Measurements from ENCODE around the gene NR4A1. TPM values are rescaled to one million over a fixed set of nuclear protein-coding genes. Genes with fewer than 3 reads are reported as not detected.

Gene NR4A1
- total RNA-seq, 1 experiment from 2014 or later = 26.9 TPM

- TF ChIP-seq FOXK1 (CRISPR knock-in tag; IDR thresholded peaks at IDR 0.05) (peak; percentile 52; the same call in 1 of the 2 replicates), CTCF (IDR thresholded peaks at IDR 0.05) (peak; percentile 96)
Measured at GRCh38 chr12:52023182-52023975, 27.9 kb upstream of the NR4A1 start (continued).

- H3K9me3 Mint-ChIP-seq = no peaks in the 10 kb centered on the region
- ATAC-seq = no peak
- no peak for DNase-seq (ENCODE audit: low spot score)
- H3K36me3 Mint-ChIP-seq = no peaks in the 10 kb centered on the region
- H3K4me1 Mint-ChIP-seq = peaks cover 35% of the 10 kb centered on the region
- no peak overlapping the region for H3K27ac Mint-ChIP-seq
- 0 out of 2 replicates have a peak, but pooled peaks have one; percentile 2 for TF ChIP-seq CREM (CRISPR knock-in tag; IDR thresholded peaks at IDR 0.05)
- TF ChIP-seq ZNF281 (CRISPR knock-in tag; IDR thresholded peaks at IDR 0.05) = no peak
- peak; percentile 43 for TF ChIP-seq CTCF (IDR thresholded peaks at IDR 0.05)
- TF ChIP-seq IRF1 (CRISPR knock-in tag; IDR thresholded peaks at IDR 0.05) = no peak
- no peak for TF ChIP-seq PRDM15 (CRISPR knock-in tag; IDR thresholded peaks at IDR 0.05)
- POLR2A ChIA-PET = interaction anchor here (1.0 to 1.9 kb wide), 6 partner anchors 9 to 96 kb away, joined by 7 to 13 read pairs (median 8); partner anchors contain the start of gene NR4A1
- CTCF ChIA-PET = interaction anchor here (0.6 to 21.1 kb wide), 46 partner anchors 9 to 600 kb away, joined by 3 to 1431 read pairs (median 10); partner anchors contain the start of genes ACVRL1, ANKRD33, ATG101 and KRT7
- peak overlapping the region; percentile 70 for H3K4me3 Mint-ChIP-seq
- peaks cover 46% of the 10 kb centered on the region for H3K27me3 Mint-ChIP-seq (ENCODE audit: low read depth)
Measured at GRCh38 chr12:52023976-52024688, 27.1 kb upstream of the NR4A1 start.

GRCh38 chr12:52024845-52025230 lies 26.4 kb upstream of the NR4A1 start:
- Mint-ChIP-seq H3K9me3 (no peaks in the 10 kb centered on the region), H3K27me3 (ENCODE audit: low read depth) (peaks cover 46% of the 10 kb centered on the region), H3K27ac (no peak overlapping the region), H3K4me3 (peak overlapping the region; percentile 74; the same call in 1 of the 2 replicates), H3K36me3 (no peaks in the 10 kb centered on the region), H3K4me1 (peaks cover 40% of the 10 kb centered on the region)
- DNase-seq (ENCODE audit: low spot score) = no peak
- no peak for TF ChIP-seq SP1 (CRISPR knock-in tag; conservative IDR thresholded peaks at IDR 0.05)
- POLR2A ChIA-PET = interaction anchor here (1.3 to 2.7 kb wide), 7 partner anchors 14 to 97 kb away, joined by 4 to 13 read pairs (median 8); partner anchors contain the start of genes ATG101 and NR4A1
- CTCF ChIA-PET = interaction anchor here (0.6 to 21.1 kb wide), 56 partner anchors 8 to 857 kb away, joined by 3 to 1431 read pairs (median 7); partner anchors contain the start of genes ANKRD33, ATG101, NR4A1 and SMIM41
- no peak for ATAC-seq
